OCI-LY7 (cell line): ENCODE data around the gene CSNK1D.

Experiments
- CTCF ChIP-seq: fragments of 200-600 bp; sonication (generic); conservative IDR thresholded peaks from 2 replicates; pipeline ENCODE4 v1.5.1; 2014; ENCODE audit warnings: mild to moderate bottlenecking, antibody characterized with exemption, low read length, moderate library complexity, mixed read lengths
- EZH2phosphoT487 ChIP-seq: fragments of 200-600 bp; sonication (generic); IDR thresholded peaks from 2 replicates; pipeline ENCODE4 v1.6.1; 2018; ENCODE audit warnings: low read depth, borderline replicate concordance, mild to moderate bottlenecking, mixed run types, antibody characterized with exemption, low read length, moderate library complexity, mixed read lengths

- no peak for TF ChIP-seq CTCF
- TF ChIP-seq EZH2phosphoT487: no peak
Measured at GRCh38 chr17:82283208-82283749, 9.8 kb upstream of the CSNK1D start.
